Left lung (tissue), 10 donors: ENCODE data around the gene HS3ST5. TPM values are rescaled to one million over a fixed set of nuclear protein-coding genes. Genes with fewer than 3 reads are reported as not detected.
"Not testable (repeated sequence)": the region's sequence is repeated elsewhere in the genome, so short reads cannot be mapped to it uniquely, and the experiment has no call there.

Experiments used
- ATAC-seq: fragments of 200-7000 bp; cut with Tn5 transposase; one replicate; pipeline ENCODE4 v1.9.1; 2020; ENCODE audit warnings: moderate library complexity
- DNase-seq, 4 donors: peaks; one replicate each; pipeline ENCODE4 v3.0.0-alpha.2; 2013 to 2020
- H3K27ac ChIP-seq, 2 donors: fragments of 200-600 bp; sonication (generic) in 1 of 2; one replicate each; pipeline versions ENCODE4 v1.5.0 to v1.8.0; 2020 to 2021
- H3K27me3 ChIP-seq, 2 donors: fragments of 200-600 bp; sonication (generic) in 1 of 2; one replicate each; pipeline versions ENCODE4 v1.5.0 to v1.8.0; 2020 to 2021
- H3K36me3 ChIP-seq, 2 donors: fragments of 200-600 bp; sonication (generic) in 1 of 2; one replicate each; pipeline versions ENCODE4 v1.5.0 to v1.8.0; 2020 to 2021
- H3K4me1 ChIP-seq, 2 donors: fragments of 200-600 bp; one replicate each; pipeline ENCODE4 v1.8.0; 2021
- H3K4me3 ChIP-seq, 2 donors: fragments of 200-600 bp; sonication (generic) in 1 of 2; one replicate each; pipeline versions ENCODE4 v1.5.0 to v1.8.0; 2020 to 2021; ENCODE audit warnings: mild to moderate bottlenecking in 1 of 2
- H3K9me3 ChIP-seq, 2 donors: fragments of 200-600 bp; sonication (generic) in 1 of 2; one replicate each; pipeline versions ENCODE4 v1.5.0 to v1.8.0; 2020 to 2021
- CTCF ChIP-seq, 2 donors: fragments of 200-600 bp; sonication (generic) in 1 of 2; IDR thresholded peaks; one replicate each; pipeline versions ENCODE4 v1.5.0 to v1.8.0; 2021; ENCODE audit warnings: antibody characterized with exemption in 2 of 2
- intact Hi-C, 2 donors: fragments of 100-400 bp; cut with DNase I; formaldehyde crosslinking; loops; one replicate each; pipeline versions ENCODE4 v1.11.2 to v1.14.2; 2022
- polyA plus RNA-seq, 6 donors: library from polyadenylated mRNA; unstranded; fragments of 120-200 nt; gene quantifications; one replicate each; pipeline ENCODE4 v1.2.1, GENCODE V29; 2013; ENCODE audit not compliant: insufficient read length in 6 of 6
- total RNA-seq, 2 donors: library from RNA; stranded (reverse); fragmentation: NEBNext Ultra II Directional; extraction: Animal tissue kit (Norgen Biotek cat#: 25700); gene quantifications; one replicate each; pipeline ENCODE4 v1.2.1, GENCODE V29; 2021
- donor health status: DM: no; HTN: yes; CAD: no.
- donor health status: DM: no; HTN: no; CAD: no.

HS3ST5 gene
- total and polyA plus RNA-seq, 8 donors: 0.06 to 0.33 (median 0.18) TPM; not detected in 1

GRCh38 chr6:114049367-114049966 is 293.4 kb downstream of the HS3ST5 start:
- no peaks in the 10 kb centered on the region for H3K4me1 ChIP-seq
- no peak for TF ChIP-seq CTCF (IDR thresholded peaks at IDR 0.05)
- no peak overlapping the region for H3K27ac ChIP-seq
- H3K4me3 ChIP-seq: no peak overlapping the region
- ATAC-seq: no peak
- intact Hi-C loops: no loop called here
- DNase-seq: no peak
- H3K27me3 ChIP-seq: no peaks in the 10 kb centered on the region
- H3K9me3 ChIP-seq: no peaks in the 10 kb centered on the region
- no peaks in the 10 kb centered on the region for H3K36me3 ChIP-seq

GRCh38 chr6:114044566-114044965 is 298.3 kb downstream of the HS3ST5 start:
- H3K9me3 ChIP-seq, H3K4me1 ChIP-seq, H3K4me3 ChIP-seq, intact Hi-C loops, H3K36me3 ChIP-seq, H3K27ac ChIP-seq, H3K27me3 ChIP-seq, ATAC-seq, DNase-seq: not testable (repeated sequence)

- Histone ChIP-seq H3K27ac (no peak overlapping the region), H3K27me3 (no peaks in the 10 kb centered on the region), H3K4me1 (no peaks in the 10 kb centered on the region), H3K9me3 (no peaks in the 10 kb centered on the region), H3K4me3 (no peak overlapping the region), H3K36me3 (no peaks in the 10 kb centered on the region)
- intact Hi-C loops: no loop called here
- TF ChIP-seq CTCF (IDR thresholded peaks at IDR 0.05): no peak
- ATAC-seq (no peak), DNase-seq (no peak)
Measured at GRCh38 chr6:114042267-114043016, 300.4 kb downstream of the HS3ST5 start.

- intact Hi-C loops: no loop called here
- ATAC-seq (no peak), DNase-seq (no peak)
- no peaks in the 10 kb centered on the region for H3K27me3 ChIP-seq
- no peak for TF ChIP-seq CTCF (IDR thresholded peaks at IDR 0.05)
- H3K9me3 ChIP-seq: no peaks in the 10 kb centered on the region
- no peak overlapping the region for H3K4me3 ChIP-seq
- no peaks in the 10 kb centered on the region for H3K4me1 ChIP-seq
- no peaks in the 10 kb centered on the region for H3K36me3 ChIP-seq
- no peak overlapping the region for H3K27ac ChIP-seq
Measured at GRCh38 chr6:114040871-114041270, 302.0 kb downstream of the HS3ST5 start.

- ATAC-seq: no peak
- H3K36me3 ChIP-seq: no peaks in the 10 kb centered on the region
- H3K4me1 ChIP-seq: no peaks in the 10 kb centered on the region
- intact Hi-C loops: no loop called here
- no peak for TF ChIP-seq CTCF (IDR thresholded peaks at IDR 0.05)
- H3K27ac ChIP-seq: no peak overlapping the region
- H3K9me3 ChIP-seq: no peaks in the 10 kb centered on the region
- DNase-seq: no peak
- no peak overlapping the region for H3K4me3 ChIP-seq
- no peaks in the 10 kb centered on the region for H3K27me3 ChIP-seq
Measured at GRCh38 chr6:114039841-114040240, 303.0 kb downstream of the HS3ST5 start.
